GM21619 (cell line): ENCODE data around the gene GIPR.
"Not testable (repeated sequence)": the region's sequence is repeated elsewhere in the genome, so short reads cannot be mapped to it uniquely, and the experiment has no call there.

Source experiments
- ATAC-seq: cut with Tn5 transposase; IDR thresholded peaks from one replicate; pipeline ENCODE4 v1.9.1; 2021; ENCODE audit not compliant: unreplicated experiment

The GIPR gene

GRCh38 chr19:45687599-45687998 lies 19.6 kb downstream of the GIPR start:
- ATAC-seq, result no peak

GRCh38 chr19:45691516-45692186 lies 23.6 kb downstream of the GIPR start, which contains the start of gene SNRPD2:
Gene SNRPD2 (minus strand): TSS chr19:45691953. CDS start chr19:45691888, 65 bp downstream.
- ATAC-seq, result peak; percentile 45

- peak; percentile 82 for ATAC-seq
Observed at GRCh38 chr19:45692187-45693105, 24.4 kb downstream of the GIPR start, which contains the start of gene QPCTL. Gene QPCTL (plus strand): TSS chr19:45692666. CDS start chr19:45692704, 38 bp downstream.

- ATAC-seq, result no peak
Observed at GRCh38 chr19:45693106-45693788, 25.2 kb downstream of the GIPR start.

- ATAC-seq, result no peak
Observed at GRCh38 chr19:45701676-45702075, 33.7 kb downstream of the GIPR start.

GRCh38 chr19:45705115-45705514 lies 37.1 kb downstream of the GIPR start:
- ATAC-seq, result no peak

GRCh38 chr19:45705710-45706415 lies 37.8 kb downstream of the GIPR start:
- ATAC-seq, result no peak

GRCh38 chr19:45710356-45711130 lies 42.5 kb downstream of the GIPR start:
- no peak for ATAC-seq

- no peak for ATAC-seq
Observed at GRCh38 chr19:45711851-45712698, 44.1 kb downstream of the GIPR start.

- ATAC-seq, result no peak
Observed at GRCh38 chr19:45712699-45713067, 44.7 kb downstream of the GIPR start.

- ATAC-seq, result no peak
Observed at GRCh38 chr19:45713141-45713540, 45.1 kb downstream of the GIPR start.

GRCh38 chr19:45715139-45715538 lies 47.1 kb downstream of the GIPR start:
- no peak for ATAC-seq

GRCh38 chr19:45716359-45717130 lies 48.5 kb downstream of the GIPR start:
- ATAC-seq, result no peak

- ATAC-seq, result peak; percentile 91
Observed at GRCh38 chr19:45717131-45717982, 49.3 kb downstream of the GIPR start.

GRCh38 chr19:45717983-45718650 lies 50.1 kb downstream of the GIPR start:
- no peak for ATAC-seq

GRCh38 chr19:45720065-45720464 lies 52.0 kb downstream of the GIPR start:
- ATAC-seq, result not testable (repeated sequence)

- ATAC-seq, result not testable (repeated sequence)
Observed at GRCh38 chr19:45728683-45729082, 60.7 kb downstream of the GIPR start.
